IMR-90 (cell line): Measurements from ENCODE around the gene PFN1. TPM values are rescaled to one million over a fixed set of nuclear protein-coding genes. Genes with fewer than 3 reads are reported as not detected.
A peak's percentile ranks its signal among the peaks of the same experiment; 100 is the strongest.

Source experiments
- ATAC-seq: fragments of 200-7000 bp; cut with Tn5 transposase; 2 replicates; pipeline ENCODE4 v1.9.1; 2020; ENCODE audit warnings: low read depth, mild to moderate bottlenecking, moderate library complexity
- BruUV-seq: library from RNA; stranded (reverse); fragments of 400-500 nt; replicated peaks from 2 replicates; lab custom pipeline; 2021; lab: Mats Ljungman, UMichigan
- CTCF ChIA-PET: fragments of 300-600 bp; formaldehyde crosslinking; extraction: SDS; loops from one replicate; lab custom pipeline; 2021; ENCODE audit warnings: antibody characterized with exemption; lab: Yijun Ruan, JAX
- POLR2A ChIA-PET: fragments of 300-600 bp; sonication (Branson Sonifier 250); formaldehyde crosslinking; loops from one replicate; lab custom pipeline; 2022; ENCODE audit warnings: antibody characterized with exemption; ENCODE audit not compliant: unreplicated experiment; lab: Charles Lee
- DNase-seq: peaks from one replicate; pipeline ENCODE4 v3.0.0; 2013
- H2AFZ ChIP-seq: replicated peaks from 2 replicates; pipeline ENCODE3; 2013; ENCODE audit warnings: low read length, mild to moderate bottlenecking; ENCODE audit not compliant: poor library complexity
- H2AK5ac ChIP-seq: 2 replicates; pipeline ENCODE4 v1.6.1; 2013; ENCODE audit warnings: low read depth, low read length, inconsistent platforms
- H2AK9ac ChIP-seq: replicated peaks from 2 replicates; pipeline ENCODE3; 2013; ENCODE audit warnings: mild to moderate bottlenecking, low read depth, low read length, moderate library complexity; ENCODE audit not compliant: poor library complexity
- H2BK120ac ChIP-seq: 2 replicates; pipeline ENCODE4 v1.6.1; 2013; ENCODE audit warnings: low read depth, low read length, inconsistent platforms
- H2BK15ac ChIP-seq: 3 replicates; pipeline ENCODE4 v1.6.1; 2013; ENCODE audit warnings: low read depth, low read length, inconsistent platforms
- H2BK20ac ChIP-seq: 2 replicates; pipeline ENCODE4 v1.6.1; 2013; ENCODE audit warnings: low read depth, mild to moderate bottlenecking, inconsistent platforms, low read length, moderate library complexity
- H2BK5ac ChIP-seq: 2 replicates; pipeline ENCODE4 v1.6.1; 2013; ENCODE audit warnings: mild to moderate bottlenecking, low read depth, low read length, inconsistent platforms; ENCODE audit not compliant: poor library complexity, severe bottlenecking
- H3K14ac ChIP-seq: replicated peaks from 2 replicates; pipeline ENCODE4 v1.6.1; 2013; ENCODE audit warnings: low read depth, low read length, inconsistent platforms
- H3K18ac ChIP-seq: 2 replicates; pipeline ENCODE4 v1.6.1; 2013; ENCODE audit warnings: low read depth, low read length, control low read depth
- H3K23ac ChIP-seq: 2 replicates; pipeline ENCODE4 v1.6.1; 2013; ENCODE audit warnings: low read depth, low read length, inconsistent platforms
- H3K27ac ChIP-seq: 2 replicates; pipeline ENCODE4 v1.5.1; 2013; ENCODE audit warnings: mild to moderate bottlenecking, control low read depth, low read length; ENCODE audit not compliant: insufficient read depth
- H3K27me3 ChIP-seq: 2 replicates; pipeline ENCODE4 v1.6.1; 2013; ENCODE audit warnings: low read length; ENCODE audit not compliant: control insufficient read depth, insufficient read depth
- H3K36me3 ChIP-seq: 2 replicates; pipeline ENCODE4 v1.6.1; 2013; ENCODE audit warnings: low read length, mixed read lengths; ENCODE audit not compliant: control insufficient read depth, insufficient read depth
- H3K4ac ChIP-seq: 2 replicates; pipeline ENCODE4 v1.6.1; 2013; ENCODE audit warnings: low read depth, low read length, inconsistent platforms
- H3K4me1 ChIP-seq: 2 replicates; pipeline ENCODE4 v1.6.1; 2013; ENCODE audit warnings: low read length, mixed read lengths; ENCODE audit not compliant: control insufficient read depth, insufficient read depth
- H3K4me2 ChIP-seq: 2 replicates; pipeline ENCODE4 v1.6.1; 2013; ENCODE audit warnings: low read depth, mild to moderate bottlenecking, control low read depth, low read length, moderate library complexity
- H3K4me3 ChIP-seq: 2 replicates; pipeline ENCODE4 v1.5.1; 2013; ENCODE audit warnings: low read depth, mild to moderate bottlenecking, control low read depth, low read length, moderate library complexity; ENCODE audit not compliant: insufficient read depth
- H3K56ac ChIP-seq: 2 replicates; pipeline ENCODE4 v1.6.1; 2013; ENCODE audit warnings: low read length, inconsistent platforms; ENCODE audit not compliant: insufficient read depth; ENCODE audit errors: extremely low read depth
- H3K79me1 ChIP-seq, 2 experiments: 2 replicates each; pipeline ENCODE4 v1.6.1; 2013; ENCODE audit warnings: low read length in 2 of 2, inconsistent platforms in 1 of 2, low read depth in 1 of 2
- H3K9ac ChIP-seq: 2 replicates; pipeline ENCODE4 v1.6.1; 2013; ENCODE audit warnings: low read depth, low read length, control low read depth
- H3K9me1 ChIP-seq: 2 replicates; pipeline ENCODE4 v1.6.1; 2013; ENCODE audit warnings: low read length, inconsistent platforms; ENCODE audit not compliant: insufficient read depth
- H3K9me3 ChIP-seq: 2 replicates; pipeline ENCODE4 v1.6.1; 2013; ENCODE audit warnings: low read length; ENCODE audit not compliant: control insufficient read depth, insufficient read depth
- H4K20me1 ChIP-seq: 2 replicates; pipeline ENCODE4 v1.6.1; 2013; ENCODE audit warnings: low read length, inconsistent platforms; ENCODE audit not compliant: insufficient read depth
- H4K5ac ChIP-seq: 2 replicates; pipeline ENCODE4 v1.6.1; 2013; ENCODE audit warnings: mild to moderate bottlenecking, low read depth, low read length, control low read depth
- H4K8ac ChIP-seq, 2 experiments: 2 replicates each; pipeline ENCODE4 v1.6.1; 2013; ENCODE audit warnings: low read depth in 2 of 2, low read length in 2 of 2, control low read depth in 1 of 2, inconsistent platforms in 1 of 2
- H4K91ac ChIP-seq: 2 replicates; pipeline ENCODE4 v1.6.1; 2013; ENCODE audit warnings: low read depth, low read length, inconsistent platforms; ENCODE audit not compliant: insufficient read depth
- CHD1 ChIP-seq: IDR thresholded peaks from 2 replicates; pipeline ENCODE4 v1.6.1; 2012; ENCODE audit warnings: low read depth, low read length, improper control_type of control experiment
- MAZ ChIP-seq: IDR thresholded peaks from 2 replicates; pipeline ENCODE4 v1.6.1; 2012; ENCODE audit warnings: low read depth, mild to moderate bottlenecking, low read length, improper control_type of control experiment, moderate library complexity, borderline replicate concordance
- RFX5 ChIP-seq: IDR thresholded peaks from 2 replicates; pipeline ENCODE4 v1.8.0; 2012; ENCODE audit warnings: low read depth, mild to moderate bottlenecking, low read length, moderate library complexity
- WGBS, 2 experiments: methylation state at CpG; one replicate each; pipeline versions ENCODE4 v1.1.5 to v1.1.7; 2013; ENCODE audit warnings: missing lambda C conversion rate in 2 of 2; ENCODE audit not compliant: insufficient read length in 1 of 2; ENCODE audit errors: extremely low coverage in 2 of 2; 5-methylcytosine and 5-hydroxymethylcytosine counted together
- dilution Hi-C: fragments of 300-500 bp; cut with HindIII; formaldehyde crosslinking; loops from one replicate; pipeline ENCODE4 v1.14.3; 2018; ENCODE audit warnings: low sequenced_read_pairs; ENCODE audit not compliant: unreplicated experiment
- in situ Hi-C: fragments of 300-500 bp; cut with MboI; formaldehyde crosslinking; loops from 3 replicates; pipeline ENCODE4 v1.14.3; 2019; ENCODE audit warnings: low sequenced_read_pairs, inconsistent platforms, mixed read lengths
- intact Hi-C: fragments of 100-400 bp; cut with micrococcal nuclease; formaldehyde crosslinking; loops from 2 replicates; pipeline ENCODE4 v1.10.0; 2022
- polyA plus RNA-seq, 3 experiments: library from polyadenylated mRNA; depleted of rRNA; stranded (reverse); fragments of >200 nt; gene quantifications; 2 replicates each; pipeline ENCODE4 v1.2.3, GENCODE V29; 2012; ENCODE audit warnings: low replicate concordance in 1 of 3
- total RNA-seq: library from RNA; depleted of rRNA; stranded (reverse); fragments of >200 nt; gene quantifications from 2 replicates; pipeline ENCODE4 v1.2.3, GENCODE V29; 2012
- TF ChIP-seq, protein P1 (sequence below): conservative IDR thresholded peaks from 2 replicates; pipeline ENCODE4 v1.5.1; 2012; ENCODE audit warnings: mild to moderate bottlenecking, low read depth, low read length, improper control_type of control experiment

The PFN1 gene
- total and polyA plus RNA-seq, 2 of the 4 experiments (the other 2 are of a cell fraction), result 348 to 1,671 TPM

DNA sequence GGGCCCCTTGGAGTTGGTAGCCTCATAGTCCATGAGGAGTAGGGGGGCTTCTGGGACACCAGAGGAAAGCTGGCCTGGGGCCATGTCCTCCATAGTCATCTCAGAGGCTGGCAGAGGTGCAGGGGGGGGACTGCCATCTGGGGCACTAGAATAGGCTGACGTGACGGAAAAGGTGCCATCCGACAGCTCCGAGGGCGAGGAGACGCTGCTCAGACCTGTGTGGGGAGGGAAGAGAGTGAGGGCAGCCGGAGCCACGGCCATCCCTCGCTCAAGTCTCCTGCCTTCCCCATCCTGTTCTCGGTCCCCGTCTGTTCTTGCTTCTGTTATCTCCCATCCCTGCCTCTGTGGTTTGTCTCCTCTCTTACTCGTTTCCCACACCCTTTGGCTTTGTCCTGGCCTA lies 24.0 kb upstream of the PFN1 start:
- Histone ChIP-seq H2AK9ac (peak overlapping the region; percentile 56), H2BK120ac (no peak overlapping the region), H3K27ac (no peak overlapping the region), H2BK20ac (no peak overlapping the region), H2AFZ (no peak overlapping the region), H3K18ac (no peak overlapping the region), H3K79me1 (peaks cover 9 to 56% of the 10 kb centered on the region in 2 experiments; a peak in 3 of 4 replicates), H3K4me2 (no peak overlapping the region), H4K8ac (no peak overlapping the region), H3K4ac (no peak overlapping the region), H3K14ac (no peak overlapping the region), H4K5ac (no peak overlapping the region), H3K56ac (no peak overlapping the region), H3K23ac (no peak overlapping the region), H3K9me3 (no peaks in the 10 kb centered on the region), H2BK5ac (no peak overlapping the region), H3K4me1 (peaks cover 14% of the 10 kb centered on the region), H3K36me3 (peaks cover 39% of the 10 kb centered on the region), H2AK5ac (no peak overlapping the region), H2BK15ac (no peak overlapping the region), H3K9me1 (peaks cover 19% of the 10 kb centered on the region), H3K9ac (no peak overlapping the region), H4K91ac (no peak overlapping the region), H3K4me3 (no peak overlapping the region), H3K27me3 (no peaks in the 10 kb centered on the region), H4K20me1 (peaks cover 3% of the 10 kb centered on the region; the same call in 1 of the 2 replicates)
- POLR2A ChIA-PET, result no interaction called here
- no TSS peak for BruUV-seq
- TF ChIP-seq MAZ (no peak), CHD1 (no peak), RFX5 (no peak)
- TF ChIP-seq, protein P1, sequence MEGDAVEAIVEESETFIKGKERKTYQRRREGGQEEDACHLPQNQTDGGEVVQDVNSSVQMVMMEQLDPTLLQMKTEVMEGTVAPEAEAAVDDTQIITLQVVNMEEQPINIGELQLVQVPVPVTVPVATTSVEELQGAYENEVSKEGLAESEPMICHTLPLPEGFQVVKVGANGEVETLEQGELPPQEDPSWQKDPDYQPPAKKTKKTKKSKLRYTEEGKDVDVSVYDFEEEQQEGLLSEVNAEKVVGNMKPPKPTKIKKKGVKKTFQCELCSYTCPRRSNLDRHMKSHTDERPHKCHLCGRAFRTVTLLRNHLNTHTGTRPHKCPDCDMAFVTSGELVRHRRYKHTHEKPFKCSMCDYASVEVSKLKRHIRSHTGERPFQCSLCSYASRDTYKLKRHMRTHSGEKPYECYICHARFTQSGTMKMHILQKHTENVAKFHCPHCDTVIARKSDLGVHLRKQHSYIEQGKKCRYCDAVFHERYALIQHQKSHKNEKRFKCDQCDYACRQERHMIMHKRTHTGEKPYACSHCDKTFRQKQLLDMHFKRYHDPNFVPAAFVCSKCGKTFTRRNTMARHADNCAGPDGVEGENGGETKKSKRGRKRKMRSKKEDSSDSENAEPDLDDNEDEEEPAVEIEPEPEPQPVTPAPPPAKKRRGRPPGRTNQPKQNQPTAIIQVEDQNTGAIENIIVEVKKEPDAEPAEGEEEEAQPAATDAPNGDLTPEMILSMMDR, result no peak
- 90% methylated on average over 6 of the region's 12 CpGs; no CpG with 5 or more reads in 1 of the 2 experiments for WGBS, 2 experiments
- CTCF ChIA-PET, result no interaction called here
- DNase-seq (no peak), ATAC-seq (no peak)
- in situ Hi-C loops (no loop called here), intact Hi-C loops (no loop called here), dilution Hi-C loops (no loop called here)
